ENCODE data around the gene KRTAP10-1.
"Not testable (repeated sequence)": the region's sequence is repeated elsewhere in the genome, so short reads cannot be mapped to it uniquely, and the experiment has no call there.

Gene KRTAP10-1

GRCh38 chr21:44514746-44515358 lies 25.1 kb downstream of the KRTAP10-1 start:
- DNase-seq, result no peak

GRCh38 chr21:44514218-44514520 lies 25.8 kb downstream of the KRTAP10-1 start:
- no peak for DNase-seq

GRCh38 chr21:44513389-44514217 lies 26.4 kb downstream of the KRTAP10-1 start:
- no peak for DNase-seq

GRCh38 chr21:44512496-44513388 lies 27.3 kb downstream of the KRTAP10-1 start:
- DNase-seq, result no peak

GRCh38 chr21:44511938-44512275 lies 28.1 kb downstream of the KRTAP10-1 start:
- no peak for DNase-seq

GRCh38 chr21:44511219-44511937 lies 28.6 kb downstream of the KRTAP10-1 start:
- DNase-seq, result no peak

GRCh38 chr21:44510508-44511218 lies 29.3 kb downstream of the KRTAP10-1 start:
- DNase-seq, result peak; percentile 84

GRCh38 chr21:44510109-44510507 lies 29.9 kb downstream of the KRTAP10-1 start:
- no peak for DNase-seq

GRCh38 chr21:44509539-44509938 lies 30.5 kb downstream of the KRTAP10-1 start:
- no peak for DNase-seq

- no peak for DNase-seq
These were observed 31.1 kb downstream of the KRTAP10-1 start for GRCh38 chr21:44508711-44509445.

- no peak for DNase-seq
These were observed 31.6 kb downstream of the KRTAP10-1 start for GRCh38 chr21:44508426-44508710.

GRCh38 chr21:44507673-44508425 lies 32.1 kb downstream of the KRTAP10-1 start:
- DNase-seq, result no peak

- DNase-seq, result no peak
These were observed 33.4 kb downstream of the KRTAP10-1 start for GRCh38 chr21:44506279-44507255.

GRCh38 chr21:44505673-44506278 lies 34.2 kb downstream of the KRTAP10-1 start:
- DNase-seq, result no peak

- no peak for DNase-seq
These were observed 36.0 kb downstream of the KRTAP10-1 start for GRCh38 chr21:44503901-44504399.

- DNase-seq, result not testable (repeated sequence)
These were observed 36.7 kb downstream of the KRTAP10-1 start for GRCh38 chr21:44503006-44503889.

GRCh38 chr21:44502171-44502958 lies 37.6 kb downstream of the KRTAP10-1 start:
- DNase-seq, result no peak

Data from islet precursor cell (in vitro differentiated cells).